PC-3 (cell line): ENCODE measurements around the gene SPOP. TPM values are rescaled to one million over a fixed set of nuclear protein-coding genes. Genes with fewer than 3 reads are reported as not detected.
A peak's percentile ranks its signal among the peaks of the same experiment; 100 is the strongest.

Source experiments
- ATAC-seq: fragments of 200-7000 bp; cut with Tn5 transposase; 2 replicates; pipeline ENCODE4 v1.9.1; 2020; ENCODE audit warnings: mild to moderate bottlenecking, moderate library complexity
- BruUV-seq: library from RNA; stranded (reverse); fragments of 400-500 nt; replicated peaks from 2 replicates; lab custom pipeline; 2021; lab: Mats Ljungman, UMichigan
- CTCF ChIA-PET: fragments of 300-600 bp; sonication (Branson Sonifier 250); formaldehyde crosslinking; loops from one replicate; lab custom pipeline; 2022; ENCODE audit warnings: antibody characterized with exemption; lab: Charles Lee
- POLR2A ChIA-PET: fragments of 300-600 bp; sonication (Branson Sonifier 250); formaldehyde crosslinking; loops from one replicate; lab custom pipeline; 2022; ENCODE audit warnings: antibody characterized with exemption; ENCODE audit not compliant: unreplicated experiment; lab: Charles Lee
- DNase-seq: peaks from one replicate; pipeline ENCODE4 v3.0.0-alpha.2; 2015
- H2AFZ ChIP-seq: fragments of 300-600 bp; sonication (generic); 2 replicates; pipeline ENCODE4 v1.6.0; 2016; ENCODE audit warnings: antibody characterized with exemption, low read length
- H3F3A ChIP-seq: fragments of 300-600 bp; sonication (generic); one replicate; pipeline ENCODE4 v1.6.0; 2017; ENCODE audit warnings: antibody characterized with exemption, low read length, control low read depth, mild to moderate bottlenecking; ENCODE audit not compliant: unreplicated experiment
- H3K27ac ChIP-seq: fragments of 300-600 bp; sonication (generic); 2 replicates; pipeline ENCODE4 v1.5.1; 2016; ENCODE audit warnings: mild to moderate bottlenecking, low read length
- H3K27me3 ChIP-seq: fragments of 300-600 bp; sonication (generic); 2 replicates; pipeline ENCODE4 v1.6.1; 2016; ENCODE audit warnings: low read length, mixed read lengths
- H3K36me3 ChIP-seq: fragments of 300-600 bp; sonication (generic); 2 replicates; pipeline ENCODE4 v1.6.1; 2016; ENCODE audit warnings: low read depth, mixed run types, low read length, mixed read lengths
- H3K4me1 ChIP-seq: fragments of 300-600 bp; sonication (generic); 2 replicates; pipeline ENCODE4 v1.5.1; 2016; ENCODE audit warnings: low read length; ENCODE audit not compliant: insufficient read depth
- H3K4me2 ChIP-seq: fragments of 300-600 bp; sonication (generic); 2 replicates; pipeline ENCODE4 v1.6.0; 2016; ENCODE audit warnings: low read length
- H3K4me3 ChIP-seq: fragments of 300-600 bp; sonication (generic); 2 replicates; pipeline ENCODE4 v1.5.1; 2016; ENCODE audit warnings: mild to moderate bottlenecking, low read length, mixed read lengths
- H3K79me2 ChIP-seq: fragments of 300-600 bp; sonication (generic); 2 replicates; pipeline ENCODE4 v1.6.1; 2017; ENCODE audit warnings: low read length, mixed read lengths
- H3K9ac ChIP-seq: fragments of 300-600 bp; sonication (generic); 2 replicates; pipeline ENCODE4 v1.6.0; 2016; ENCODE audit warnings: mild to moderate bottlenecking, low read length
- H3K9me2 ChIP-seq: fragments of 300-600 bp; sonication (generic); replicated peaks from 2 replicates; pipeline ENCODE4 v1.6.1; 2016; ENCODE audit warnings: mixed run types, low read length, mixed read lengths
- H3K9me3 ChIP-seq: fragments of 300-600 bp; sonication (generic); 2 replicates; pipeline ENCODE4 v1.6.1; 2016; ENCODE audit warnings: low read length, mixed read lengths
- H4K20me1 ChIP-seq: fragments of 300-600 bp; sonication (generic); 2 replicates; pipeline ENCODE4 v1.6.1; 2016; ENCODE audit warnings: low read length, mixed read lengths
- CTCF ChIP-seq: fragments of 300-600 bp; sonication (generic); conservative IDR thresholded peaks from 2 replicates; pipeline ENCODE4 v1.5.1; 2017; ENCODE audit warnings: antibody characterized with exemption, low read depth, mild to moderate bottlenecking, low read length
- EZH2 ChIP-seq: fragments of 300-600 bp; sonication (generic); IDR thresholded peaks from one replicate; pipeline ENCODE4 v1.6.1; 2017; ENCODE audit warnings: antibody characterized with exemption, mild to moderate bottlenecking, low read length; ENCODE audit not compliant: unreplicated experiment
- EZH2phosphoT487 ChIP-seq: fragments of 300-600 bp; sonication (generic); IDR thresholded peaks from 2 replicates; pipeline ENCODE4 v1.6.1; 2018; ENCODE audit warnings: mild to moderate bottlenecking, antibody characterized with exemption, low read length, borderline replicate concordance
- intact Hi-C: fragments of 100-400 bp; cut with micrococcal nuclease; formaldehyde crosslinking; loops from 2 replicates; pipeline ENCODE4 v1.9.0; 2023
- total RNA-seq: library from RNA; depleted of rRNA; stranded (reverse); fragments of >200 nt; gene quantifications from 2 replicates; pipeline ENCODE4 v1.2.3, GENCODE V29; 2014

Gene SPOP
- total RNA-seq, 1 experiment from 2014 or later: 54.7 TPM

GRCh38 chr17:49588726-49589576, 88.9 kb downstream of the SPOP start:
- H3K36me3 ChIP-seq: no peaks in the 10 kb centered on the region
- ATAC-seq: peak; percentile 65
- no peak overlapping the region for H3K4me2 ChIP-seq

GRCh38 chr17:49588312-49588711, 89.6 kb downstream of the SPOP start:
- ChIA-PET POLR2A (no interaction called here), CTCF (no interaction called here)
- ATAC-seq: no peak
- H3K4me1 ChIP-seq: peaks cover 16% of the 10 kb centered on the region
- H3K36me3 ChIP-seq: no peaks in the 10 kb centered on the region
- no peaks in the 10 kb centered on the region for H3K9me2 ChIP-seq
- no peak overlapping the region for H3K4me3 ChIP-seq
- no peaks in the 10 kb centered on the region for H3F3A ChIP-seq
- no peak overlapping the region for H3K4me2 ChIP-seq
- DNase-seq: no peak
- H3K9ac ChIP-seq: no peak overlapping the region
- H2AFZ ChIP-seq: no peak overlapping the region
- H3K27me3 ChIP-seq: no peaks in the 10 kb centered on the region
- TF ChIP-seq EZH2 (no peak), EZH2phosphoT487 (no peak), CTCF (no peak)
- H3K9me3 ChIP-seq: no peaks in the 10 kb centered on the region
- H3K79me2 ChIP-seq: no peaks in the 10 kb centered on the region
- no peak overlapping the region for H3K27ac ChIP-seq
- no peaks in the 10 kb centered on the region for H4K20me1 ChIP-seq
- BruUV-seq: no TSS peak
- intact Hi-C loops: no loop called here

More at GRCh38 chr17:49588726-49589576, 88.9 kb downstream of the SPOP start:
- Histone ChIP-seq H3K27ac (peak overlapping the region; percentile 18), H3K9ac (no peak overlapping the region), H3K4me1 (peaks cover 14% of the 10 kb centered on the region), H3K4me3 (no peak overlapping the region), H4K20me1 (no peaks in the 10 kb centered on the region), H3F3A (no peaks in the 10 kb centered on the region), H3K79me2 (no peaks in the 10 kb centered on the region), H3K9me2 (no peaks in the 10 kb centered on the region), H3K9me3 (no peaks in the 10 kb centered on the region), H2AFZ (no peak overlapping the region), H3K27me3 (no peaks in the 10 kb centered on the region)
- DNase-seq: peak; percentile 51
- intact Hi-C loops: no loop called here
- ChIA-PET CTCF (interaction anchor here (1.2 kb wide), 1 partner anchor 16 kb away, joined by 3 read pairs; no protein-coding TSS in a partner anchor), POLR2A (interaction anchor here (0.6 kb wide), 1 partner anchor 87 kb away, joined by 3 read pairs; no protein-coding TSS in a partner anchor)
- no TSS peak for BruUV-seq
- TF ChIP-seq CTCF: no peak
- no peak for TF ChIP-seq EZH2phosphoT487
- TF ChIP-seq EZH2: no peak
